Loucy (cell line): ENCODE data around the gene DNAJC17.

Experiments
- CTCF ChIP-seq: fragments of 200-600 bp; sonication (generic); conservative IDR thresholded peaks from 2 replicates; pipeline ENCODE4 v1.5.1; 2014; ENCODE audit warnings: mild to moderate bottlenecking, antibody characterized with exemption, low read length
- EZH2phosphoT487 ChIP-seq: fragments of 200-600 bp; IDR thresholded peaks from 2 replicates; pipeline ENCODE4 v1.6.1; 2018; ENCODE audit warnings: antibody characterized with exemption, mild to moderate bottlenecking, moderate library complexity, borderline replicate concordance

GRCh38 chr15:40769274-40770146 is 37.8 kb downstream of the DNAJC17 start, which contains the start of gene C15orf62:
- no peak for TF ChIP-seq EZH2phosphoT487
- TF ChIP-seq CTCF: no peak
